Measurements from ENCODE around the gene LARGE1.

LARGE1 gene

DNA sequence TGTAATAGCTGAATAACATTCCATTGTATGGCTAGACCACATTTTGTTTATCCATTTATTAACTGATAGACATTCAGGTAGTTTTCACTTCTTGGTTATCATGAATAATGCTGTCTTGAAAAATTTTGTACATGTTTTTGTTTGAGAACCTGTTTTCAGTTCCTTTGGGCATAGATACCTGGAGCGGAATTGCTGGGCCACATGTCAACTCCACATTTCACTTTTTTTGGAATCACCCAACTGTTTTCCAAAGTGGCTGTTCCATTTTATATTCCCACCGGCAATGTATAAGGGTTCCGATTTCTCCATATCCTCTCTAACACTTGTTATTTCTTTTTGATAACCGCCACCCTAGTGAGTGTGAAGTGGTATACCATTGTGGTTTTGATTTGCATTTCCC is 184.3 kb downstream of the LARGE1 start:
- WGBS (ENCODE audit: extremely low coverage, insufficient coverage, low lambda C conversion rate): no CpG with 5 or more reads among the region's 4 CpGs
- Histone ChIP-seq H3K4me3 (ENCODE audit: low read length) (no peak overlapping the region), H3K79me1 (ENCODE audit: low read length) (peaks cover 5% of the 10 kb centered on the region), H3K79me2 (ENCODE audit: control insufficient read depth, insufficient read depth, low read length) (no peaks in the 10 kb centered on the region), H3K23ac (ENCODE audit: low read length) (no peak overlapping the region), H3K4ac (ENCODE audit: low read depth, low read length) (no peak overlapping the region), H2BK5ac (ENCODE audit: low read length) (no peak overlapping the region), H3K27ac (ENCODE audit: low read depth, low read length) (no peak overlapping the region), H3K4me2 (ENCODE audit: low read length) (no peak overlapping the region), H3K27me3 (ENCODE audit: insufficient read depth, low read length, poor library complexity) (no peaks in the 10 kb centered on the region), H4K8ac (ENCODE audit: low read depth, low read length) (no peak overlapping the region), H3K9ac (ENCODE audit: low read length) (no peak overlapping the region), H3K36me3 (ENCODE audit: control insufficient read depth, insufficient read depth, low read length) (no peaks in the 10 kb centered on the region), H3K18ac (ENCODE audit: low read length) (no peak overlapping the region), H3K4me1 (ENCODE audit: control insufficient read depth, low read depth, low read length) (peaks cover 2% of the 10 kb centered on the region), H2BK120ac (ENCODE audit: low read depth, low read length) (no peak overlapping the region), H3K56ac (ENCODE audit: low read length) (no peak overlapping the region), H2BK15ac (replicated peaks; ENCODE audit: low read depth) (no peak overlapping the region), H2AK5ac (ENCODE audit: low read length) (no peak overlapping the region), H4K5ac (ENCODE audit: low read length) (no peak overlapping the region)
- DNase-seq: no peak

DNA sequence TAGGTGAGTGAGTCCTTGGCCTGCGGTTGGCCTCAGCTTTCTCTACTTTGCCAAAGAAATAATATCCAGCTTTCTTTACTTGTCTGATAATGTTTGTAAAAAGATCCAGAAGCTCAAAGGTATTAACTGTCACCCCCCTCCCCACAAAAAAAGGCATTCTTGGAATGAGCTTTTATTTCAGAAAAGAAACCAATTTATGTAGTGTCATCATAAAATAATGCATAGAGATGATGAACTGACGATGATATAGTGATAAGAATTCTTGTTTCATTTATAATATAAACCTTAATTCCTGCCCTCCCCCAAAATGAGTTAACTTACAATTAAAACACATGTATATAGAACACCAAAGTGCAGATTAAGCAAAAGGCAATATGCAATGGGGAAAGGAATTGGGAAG is 191.4 kb downstream of the LARGE1 start:
- Histone ChIP-seq H4K5ac (ENCODE audit: low read length) (no peak overlapping the region), H3K18ac (ENCODE audit: low read length) (no peak overlapping the region), H3K23ac (ENCODE audit: low read length) (no peak overlapping the region), H3K79me1 (ENCODE audit: low read length) (peaks cover 9% of the 10 kb centered on the region), H3K4me1 (ENCODE audit: control insufficient read depth, low read depth, low read length) (peaks cover 4% of the 10 kb centered on the region), H4K8ac (ENCODE audit: low read depth, low read length) (no peak overlapping the region), H3K4me3 (ENCODE audit: low read length) (no peak overlapping the region), H3K9ac (ENCODE audit: low read length) (no peak overlapping the region), H3K27ac (ENCODE audit: low read depth, low read length) (no peak overlapping the region), H3K36me3 (ENCODE audit: control insufficient read depth, insufficient read depth, low read length) (no peaks in the 10 kb centered on the region), H2BK120ac (ENCODE audit: low read depth, low read length) (no peak overlapping the region), H2AK5ac (ENCODE audit: low read length) (no peak overlapping the region), H2BK15ac (replicated peaks; ENCODE audit: low read depth) (no peak overlapping the region), H3K4me2 (ENCODE audit: low read length) (no peak overlapping the region), H3K4ac (ENCODE audit: low read depth, low read length) (no peak overlapping the region), H3K56ac (ENCODE audit: low read length) (no peak overlapping the region), H3K27me3 (ENCODE audit: insufficient read depth, low read length, poor library complexity) (no peaks in the 10 kb centered on the region), H2BK5ac (ENCODE audit: low read length) (no peak overlapping the region), H3K79me2 (ENCODE audit: control insufficient read depth, insufficient read depth, low read length) (peaks cover 6% of the 10 kb centered on the region)
- no CpG with 5 or more reads among the region's 2 CpGs for WGBS (ENCODE audit: extremely low coverage, insufficient coverage, low lambda C conversion rate)
- DNase-seq: no peak

DNA sequence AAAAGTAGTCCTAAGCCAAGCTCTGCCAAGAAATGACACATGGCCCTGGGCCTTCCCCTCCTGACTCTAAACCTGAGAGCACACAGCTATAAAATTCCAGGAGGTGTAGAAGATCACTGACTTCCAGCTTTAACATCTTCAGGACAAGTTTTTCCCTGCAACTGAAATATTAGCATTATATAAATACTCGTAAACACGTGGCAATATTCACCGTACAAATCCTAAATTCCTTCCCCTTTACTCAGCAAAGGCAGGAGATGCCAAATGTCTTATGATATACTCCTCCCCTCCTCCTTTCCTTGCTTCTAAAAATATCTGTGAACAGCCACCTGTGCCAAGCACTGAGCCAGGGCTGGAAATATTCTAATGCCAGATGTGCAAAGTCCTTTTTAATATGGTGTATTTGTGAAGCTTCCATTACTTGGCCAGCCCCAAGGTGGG is 194.0 kb downstream of the LARGE1 start:
- Histone ChIP-seq H3K36me3 (ENCODE audit: control insufficient read depth, insufficient read depth, low read length) (no peaks in the 10 kb centered on the region), H3K4me1 (ENCODE audit: control insufficient read depth, low read depth, low read length) (peaks cover 4% of the 10 kb centered on the region), H2AK5ac (ENCODE audit: low read length) (no peak overlapping the region), H3K27ac (ENCODE audit: low read depth, low read length) (no peak overlapping the region), H3K18ac (ENCODE audit: low read length) (no peak overlapping the region), H3K79me1 (ENCODE audit: low read length) (peaks cover 6% of the 10 kb centered on the region), H3K27me3 (ENCODE audit: insufficient read depth, low read length, poor library complexity) (no peaks in the 10 kb centered on the region), H3K4me2 (ENCODE audit: low read length) (no peak overlapping the region), H3K9ac (ENCODE audit: low read length) (no peak overlapping the region), H3K23ac (ENCODE audit: low read length) (no peak overlapping the region), H3K79me2 (ENCODE audit: control insufficient read depth, insufficient read depth, low read length) (peaks cover 6% of the 10 kb centered on the region), H3K4ac (ENCODE audit: low read depth, low read length) (no peak overlapping the region), H4K8ac (ENCODE audit: low read depth, low read length) (no peak overlapping the region), H4K5ac (ENCODE audit: low read length) (no peak overlapping the region), H3K4me3 (ENCODE audit: low read length) (no peak overlapping the region), H2BK5ac (ENCODE audit: low read length) (no peak overlapping the region), H2BK15ac (replicated peaks; ENCODE audit: low read depth) (no peak overlapping the region), H2BK120ac (ENCODE audit: low read depth, low read length) (no peak overlapping the region), H3K56ac (ENCODE audit: low read length) (no peak overlapping the region)
- DNase-seq: no peak
- WGBS (ENCODE audit: extremely low coverage, insufficient coverage, low lambda C conversion rate): no CpG with 5 or more reads among the region's 3 CpGs

DNA sequence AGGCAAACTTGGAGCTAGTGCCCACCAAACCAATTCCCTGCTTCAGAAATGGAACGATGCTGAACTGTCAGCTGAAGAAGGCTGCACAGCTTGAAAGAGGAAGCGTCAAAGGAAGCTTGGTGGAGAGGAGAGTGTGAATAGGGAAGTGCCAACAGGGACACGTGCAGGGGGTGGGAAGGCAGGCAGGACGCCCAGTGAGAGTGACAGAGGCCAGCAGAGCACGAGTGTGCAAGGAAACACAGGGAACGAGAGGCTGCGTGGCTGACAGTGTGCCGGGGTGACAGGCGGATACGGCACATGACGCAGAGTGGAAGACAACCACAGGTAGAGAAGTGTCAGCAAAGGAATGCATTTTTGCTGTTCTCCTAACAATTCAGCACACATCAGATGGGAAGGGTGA is 196.4 kb downstream of the LARGE1 start:
- H3K36me3 ChIP-seq (ENCODE audit: control insufficient read depth, insufficient read depth, low read length): no peaks in the 10 kb centered on the region
- no peak overlapping the region for H3K4ac ChIP-seq (ENCODE audit: low read depth, low read length)
- H3K18ac ChIP-seq (ENCODE audit: low read length): no peak overlapping the region
- H3K79me2 ChIP-seq (ENCODE audit: control insufficient read depth, insufficient read depth, low read length): peaks cover 5% of the 10 kb centered on the region
- H3K23ac ChIP-seq (ENCODE audit: low read length): no peak overlapping the region
- no peak overlapping the region for H3K9ac ChIP-seq (ENCODE audit: low read length)
- no peaks in the 10 kb centered on the region for H3K4me1 ChIP-seq (ENCODE audit: control insufficient read depth, low read depth, low read length)
- H2AK5ac ChIP-seq (ENCODE audit: low read length): no peak overlapping the region
- WGBS (ENCODE audit: extremely low coverage, insufficient coverage, low lambda C conversion rate): no CpG with 5 or more reads among the region's 11 CpGs
- H2BK15ac ChIP-seq (replicated peaks; ENCODE audit: low read depth): no peak overlapping the region
- H3K79me1 ChIP-seq (ENCODE audit: low read length): peaks cover 3% of the 10 kb centered on the region
- no peak overlapping the region for H2BK120ac ChIP-seq (ENCODE audit: low read depth, low read length)
- H4K8ac ChIP-seq (ENCODE audit: low read depth, low read length): no peak overlapping the region
- no peak for DNase-seq
- H3K56ac ChIP-seq (ENCODE audit: low read length): no peak overlapping the region
- no peak overlapping the region for H2BK5ac ChIP-seq (ENCODE audit: low read length)
- no peak overlapping the region for H3K4me2 ChIP-seq (ENCODE audit: low read length)
- H4K5ac ChIP-seq (ENCODE audit: low read length): no peak overlapping the region
- no peak overlapping the region for H3K4me3 ChIP-seq (ENCODE audit: low read length)
- H3K27ac ChIP-seq (ENCODE audit: low read depth, low read length): no peak overlapping the region
- H3K27me3 ChIP-seq (ENCODE audit: insufficient read depth, low read length, poor library complexity): no peaks in the 10 kb centered on the region

DNA sequence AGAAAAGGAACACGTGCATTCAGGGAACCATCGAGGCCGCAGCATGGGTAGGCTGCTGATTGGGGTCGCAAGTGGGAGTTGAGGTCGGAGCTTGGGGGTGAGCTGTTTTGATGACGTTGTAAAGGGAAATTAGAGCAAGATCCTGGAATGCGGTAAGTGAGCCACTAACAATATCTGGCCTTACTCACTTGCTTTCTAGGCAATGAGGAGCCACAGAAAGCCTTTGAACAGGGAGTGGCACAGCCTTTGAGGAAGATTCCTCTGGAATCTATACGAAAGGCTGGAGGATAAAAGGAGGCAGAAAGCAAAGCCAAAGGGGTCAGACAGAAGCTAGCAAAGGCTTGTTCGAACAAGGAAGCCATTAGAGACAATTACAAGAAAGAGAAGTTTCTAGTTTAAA is 197.5 kb downstream of the LARGE1 start:
- H3K18ac ChIP-seq (ENCODE audit: low read length): no peak overlapping the region
- no peaks in the 10 kb centered on the region for H3K27me3 ChIP-seq (ENCODE audit: insufficient read depth, low read length, poor library complexity)
- H4K5ac ChIP-seq (ENCODE audit: low read length): no peak overlapping the region
- H3K4me3 ChIP-seq (ENCODE audit: low read length): no peak overlapping the region
- H3K23ac ChIP-seq (ENCODE audit: low read length): no peak overlapping the region
- H2BK5ac ChIP-seq (ENCODE audit: low read length): no peak overlapping the region
- H3K4me1 ChIP-seq (ENCODE audit: control insufficient read depth, low read depth, low read length): no peaks in the 10 kb centered on the region
- H3K56ac ChIP-seq (ENCODE audit: low read length): no peak overlapping the region
- no peak overlapping the region for H3K27ac ChIP-seq (ENCODE audit: low read depth, low read length)
- no peak for DNase-seq
- no peak overlapping the region for H2BK120ac ChIP-seq (ENCODE audit: low read depth, low read length)
- peaks cover 2% of the 10 kb centered on the region for H3K79me1 ChIP-seq (ENCODE audit: low read length)
- no peak overlapping the region for H2AK5ac ChIP-seq (ENCODE audit: low read length)
- no peak overlapping the region for H3K9ac ChIP-seq (ENCODE audit: low read length)
- no peak overlapping the region for H4K8ac ChIP-seq (ENCODE audit: low read depth, low read length)
- H3K79me2 ChIP-seq (ENCODE audit: control insufficient read depth, insufficient read depth, low read length): peaks cover 3% of the 10 kb centered on the region
- no peak overlapping the region for H2BK15ac ChIP-seq (replicated peaks; ENCODE audit: low read depth)
- H3K4ac ChIP-seq (ENCODE audit: low read depth, low read length): no peak overlapping the region
- no peak overlapping the region for H3K4me2 ChIP-seq (ENCODE audit: low read length)
- no CpG with 5 or more reads among the region's 9 CpGs for WGBS (ENCODE audit: extremely low coverage, insufficient coverage, low lambda C conversion rate)
- no peaks in the 10 kb centered on the region for H3K36me3 ChIP-seq (ENCODE audit: control insufficient read depth, insufficient read depth, low read length)

DNA sequence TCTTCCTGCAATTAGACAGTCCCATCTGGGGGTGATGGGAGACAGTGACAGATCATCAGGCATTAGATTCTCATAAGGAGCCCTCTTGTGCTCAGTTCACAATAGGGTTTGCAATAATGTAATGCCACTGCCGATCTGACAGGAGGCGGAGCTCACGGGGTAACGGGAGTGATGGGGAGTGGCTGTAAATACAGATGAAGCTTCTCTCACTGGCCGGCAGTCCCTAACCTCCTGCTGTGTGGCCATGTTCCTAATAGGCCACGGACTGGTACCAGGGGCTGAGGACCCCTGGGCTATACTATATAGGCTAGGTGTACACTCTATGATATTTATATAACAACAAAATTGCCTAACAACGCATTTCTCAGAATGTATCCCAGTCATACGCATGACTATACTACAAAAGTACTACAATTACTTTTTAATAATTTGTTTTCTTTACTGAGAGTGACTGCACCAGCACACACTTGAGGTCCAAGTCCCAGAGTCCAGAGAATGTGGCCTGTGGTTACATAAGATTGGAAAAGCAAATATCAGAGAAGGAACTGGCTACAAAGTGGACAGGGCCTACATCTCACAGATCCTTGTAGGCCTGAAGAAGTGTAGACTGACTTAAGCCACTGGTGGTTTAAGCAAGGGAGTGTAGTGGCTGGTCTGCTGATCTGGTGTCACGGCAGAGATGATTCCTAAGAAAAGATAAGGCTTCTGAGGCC is 200.0 kb downstream of the LARGE1 start:
- no peak overlapping the region for H2BK120ac ChIP-seq (ENCODE audit: low read depth, low read length)
- H2BK5ac ChIP-seq (ENCODE audit: low read length): no peak overlapping the region
- no peak overlapping the region for H4K5ac ChIP-seq (ENCODE audit: low read length)
- peaks cover 2% of the 10 kb centered on the region for H3K79me1 ChIP-seq (ENCODE audit: low read length)
- no peak overlapping the region for H3K18ac ChIP-seq (ENCODE audit: low read length)
- H3K36me3 ChIP-seq (ENCODE audit: control insufficient read depth, insufficient read depth, low read length): no peaks in the 10 kb centered on the region
- H3K4ac ChIP-seq (ENCODE audit: low read depth, low read length): no peak overlapping the region
- no peak overlapping the region for H3K4me2 ChIP-seq (ENCODE audit: low read length)
- no peaks in the 10 kb centered on the region for H3K27me3 ChIP-seq (ENCODE audit: insufficient read depth, low read length, poor library complexity)
- H3K27ac ChIP-seq (ENCODE audit: low read depth, low read length): no peak overlapping the region
- no peak overlapping the region for H3K9ac ChIP-seq (ENCODE audit: low read length)
- no peak overlapping the region for H4K8ac ChIP-seq (ENCODE audit: low read depth, low read length)
- peaks cover 1% of the 10 kb centered on the region for H3K79me2 ChIP-seq (ENCODE audit: control insufficient read depth, insufficient read depth, low read length)
- no peak overlapping the region for H3K23ac ChIP-seq (ENCODE audit: low read length)
- H2AK5ac ChIP-seq (ENCODE audit: low read length): no peak overlapping the region
- H2BK15ac ChIP-seq (replicated peaks; ENCODE audit: low read depth): no peak overlapping the region
- no peak for DNase-seq
- no peak overlapping the region for H3K4me3 ChIP-seq (ENCODE audit: low read length)
- no peak overlapping the region for H3K56ac ChIP-seq (ENCODE audit: low read length)
- H3K4me1 ChIP-seq (ENCODE audit: control insufficient read depth, low read depth, low read length): no peaks in the 10 kb centered on the region
- no CpG with 5 or more reads among the region's 9 CpGs for WGBS (ENCODE audit: extremely low coverage, insufficient coverage, low lambda C conversion rate)
